Ishikawa (cell line): ENCODE results near the gene SDF2L1.

Source experiments
- CEBPB ChIP-seq: IDR thresholded peaks from 2 replicates; pipeline ENCODE4 v1.6.1; 2012
- CREB1 ChIP-seq: IDR thresholded peaks from 2 replicates; pipeline ENCODE4 v1.6.1; 2012; ENCODE audit warnings: low read depth
- EGR1 ChIP-seq: IDR thresholded peaks from 2 replicates; pipeline ENCODE4 v1.6.1; 2012
- EP300 ChIP-seq: IDR thresholded peaks from 2 replicates; pipeline ENCODE4 v1.6.1; 2012; ENCODE audit warnings: borderline replicate concordance
- NFIC ChIP-seq: IDR thresholded peaks from 2 replicates; pipeline ENCODE4 v1.6.1; 2012
- RAD21 ChIP-seq: IDR thresholded peaks from 2 replicates; pipeline ENCODE4 v1.6.1; 2012; ENCODE audit warnings: low read depth
- TAF1 ChIP-seq: IDR thresholded peaks from 2 replicates; pipeline ENCODE4 v1.6.1; 2012; ENCODE audit warnings: low read depth, mild to moderate bottlenecking
- TCF12 ChIP-seq: IDR thresholded peaks from 2 replicates; pipeline ENCODE4 v1.6.1; 2012; ENCODE audit warnings: low read depth
- TEAD4 ChIP-seq: IDR thresholded peaks from 2 replicates; pipeline ENCODE4 v1.6.1; 2012
- YY1 ChIP-seq: IDR thresholded peaks from 2 replicates; pipeline ENCODE4 v1.6.1; 2012; ENCODE audit warnings: low read depth
- ZBTB7A ChIP-seq: IDR thresholded peaks from 2 replicates; pipeline ENCODE4 v1.6.1; 2012; ENCODE audit warnings: low read depth
- TF ChIP-seq, protein P1 (sequence below): IDR thresholded peaks from 2 replicates; pipeline ENCODE4 v1.6.1; 2012

DNA sequence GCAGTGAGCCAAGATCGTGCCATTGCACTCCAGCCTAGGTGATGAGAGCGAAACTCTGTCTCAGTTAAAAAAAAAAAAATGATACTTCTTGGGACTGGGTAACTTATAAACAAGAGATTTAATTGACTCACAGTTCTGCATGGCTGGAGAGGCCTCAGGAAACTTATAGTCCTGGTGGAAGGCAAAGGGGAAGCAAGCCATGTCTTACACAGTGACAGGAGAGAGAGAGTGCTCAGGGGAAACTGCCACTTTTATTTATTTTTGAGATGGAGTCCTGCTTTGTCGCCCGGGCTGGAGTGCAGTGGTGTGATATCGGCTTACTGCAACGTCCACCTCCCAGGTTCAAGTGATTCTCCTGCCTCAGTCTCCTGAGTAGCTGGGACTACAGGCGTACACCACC is 8.2 kb downstream of the SDF2L1 start:
- TF ChIP-seq CREB1 (no peak), EP300 (no peak), NFIC (no peak), YY1 (no peak), TAF1 (no peak), EGR1 (no peak), TEAD4 (no peak), RAD21 (no peak), CEBPB (no peak), ZBTB7A (no peak), TCF12 (no peak)
- TF ChIP-seq, protein P1, sequence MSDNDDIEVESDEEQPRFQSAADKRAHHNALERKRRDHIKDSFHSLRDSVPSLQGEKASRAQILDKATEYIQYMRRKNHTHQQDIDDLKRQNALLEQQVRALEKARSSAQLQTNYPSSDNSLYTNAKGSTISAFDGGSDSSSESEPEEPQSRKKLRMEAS, result no peak
